ENCODE measurements around the gene FRMD5.

Gene FRMD5

DNA sequence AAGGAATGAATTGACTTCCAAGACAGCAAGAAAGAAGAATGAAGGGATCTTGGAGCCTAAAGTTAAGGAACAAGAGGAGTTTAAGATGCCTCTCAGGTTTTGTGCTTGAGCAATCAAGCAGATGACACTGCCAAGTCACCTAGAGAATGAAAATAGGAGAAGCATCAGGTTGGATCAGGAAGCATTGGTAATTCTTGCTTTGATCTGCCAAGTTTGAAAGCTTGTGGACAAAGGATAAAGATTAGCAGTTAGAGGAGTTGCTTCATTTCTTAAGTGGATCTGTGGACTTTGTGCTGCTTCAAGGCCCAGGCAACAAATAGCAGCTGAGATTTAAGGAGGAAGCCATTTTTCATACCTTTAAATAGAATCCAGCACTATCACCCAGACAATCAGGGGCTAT, 35.6 kb downstream of the FRMD5 start:
- no peak for DNase-seq

DNA sequence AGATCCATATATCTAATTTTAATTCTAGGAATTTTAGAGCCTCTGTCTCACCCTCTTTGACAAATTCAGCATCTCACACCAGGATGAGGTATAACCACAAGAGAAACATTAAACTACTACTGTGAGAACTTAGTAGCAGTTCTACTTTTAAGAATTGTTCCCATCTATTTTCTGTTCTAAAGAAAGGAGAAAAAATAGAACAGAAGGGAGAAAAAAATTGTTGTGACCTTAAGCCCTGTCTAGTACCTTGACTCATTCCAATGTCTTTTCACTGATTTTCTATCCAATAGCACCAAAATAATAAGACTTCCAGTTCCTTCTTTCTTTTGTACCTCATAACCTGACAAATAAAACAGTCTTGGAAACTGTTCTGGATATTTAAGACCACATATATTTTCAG, 37.0 kb downstream of the FRMD5 start:
- DNase-seq: no peak

DNA sequence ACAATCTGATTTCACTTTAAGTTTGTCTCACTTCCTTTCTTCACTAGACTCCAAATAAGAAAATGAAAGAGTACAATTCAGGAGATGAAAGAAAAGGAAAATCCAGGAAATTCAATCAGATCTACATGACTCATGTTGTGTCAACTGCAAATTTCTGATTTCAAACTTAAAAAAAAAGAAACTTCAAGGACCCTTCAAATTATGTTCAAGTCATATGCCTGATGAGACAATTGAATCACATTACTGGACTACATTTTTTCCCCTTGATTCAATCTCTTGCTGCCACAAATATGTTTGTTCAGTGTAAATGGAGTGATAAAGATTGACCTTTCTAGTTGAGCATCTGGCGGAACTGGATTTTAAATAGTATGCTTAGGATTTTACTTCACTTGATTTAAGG, 37.4 kb downstream of the FRMD5 start:
- DNase-seq: peak; percentile 12

DNA sequence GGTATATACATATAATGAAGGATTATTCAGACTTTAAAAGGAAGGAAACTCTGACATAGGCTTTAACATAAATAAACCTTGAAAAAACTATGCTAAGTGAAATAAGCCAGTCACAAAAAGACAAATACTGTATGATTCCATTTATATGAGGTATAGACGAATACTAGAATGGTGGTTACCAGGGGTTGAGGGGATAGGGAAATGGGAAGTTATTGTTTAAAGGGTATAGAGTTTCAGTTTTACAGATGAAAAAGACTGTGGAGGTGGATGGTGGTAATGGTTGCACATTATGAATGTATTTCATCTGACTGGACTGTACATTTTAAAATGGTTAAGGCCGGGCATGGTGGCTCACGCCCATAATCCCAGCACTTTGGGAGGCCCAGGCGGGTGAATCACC, 41.7 kb downstream of the FRMD5 start:
- DNase-seq: no peak

DNA sequence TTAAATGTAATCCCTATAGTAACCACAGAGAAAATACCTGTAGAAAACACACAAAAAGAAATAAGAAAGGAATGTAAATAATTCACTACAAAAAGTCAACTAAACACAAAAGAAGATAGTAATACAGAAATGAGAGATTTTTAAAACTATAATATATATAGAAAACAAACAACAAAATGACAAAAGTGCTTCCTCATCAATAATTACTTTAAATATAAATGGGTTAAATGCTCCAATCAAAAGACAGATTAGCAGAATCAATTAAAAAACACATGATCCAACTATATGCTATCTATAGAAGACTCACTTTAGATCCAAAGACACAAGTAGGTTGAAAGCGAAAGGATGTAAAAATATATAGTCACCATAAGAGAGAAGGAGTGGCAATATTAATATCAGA, 45.8 kb downstream of the FRMD5 start:
- no peak for DNase-seq

DNA sequence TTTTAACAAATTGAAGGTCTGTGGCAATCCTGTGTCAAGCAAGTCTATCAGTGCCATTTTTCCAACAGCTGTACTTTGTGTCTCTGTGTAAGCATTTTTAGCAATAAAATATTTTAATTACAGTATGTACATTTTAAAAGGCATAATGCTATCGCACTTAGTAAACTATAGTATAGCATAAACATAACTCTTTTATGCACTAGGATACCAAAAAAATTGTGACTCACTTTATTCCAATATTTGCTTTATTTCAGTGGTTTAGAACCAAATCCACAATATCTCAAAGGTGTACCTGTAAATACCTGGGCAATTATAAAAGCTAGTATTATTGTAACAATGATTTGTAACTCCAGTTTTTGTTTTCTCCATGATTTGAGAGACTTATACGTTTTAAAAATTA, 46.5 kb downstream of the FRMD5 start:
- no peak for DNase-seq

DNA sequence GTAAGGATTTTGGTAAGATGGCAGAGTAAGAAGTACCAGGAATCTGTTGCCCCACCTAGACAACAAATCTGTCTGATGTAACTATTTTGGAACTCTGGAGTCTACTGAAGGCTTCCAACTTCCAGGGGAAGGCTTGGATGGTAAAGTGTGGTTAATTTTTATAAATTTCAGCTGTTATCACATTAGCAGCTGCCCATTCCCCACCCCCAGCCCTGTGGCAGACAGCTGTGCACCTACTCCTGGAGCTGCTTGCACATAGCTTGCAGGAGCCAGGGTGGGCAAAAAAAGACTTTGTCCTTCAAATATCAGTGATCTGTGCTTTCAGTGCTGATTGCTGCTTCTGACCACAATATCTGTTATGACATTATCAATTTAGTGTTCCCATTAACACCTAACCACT, 47.4 kb downstream of the FRMD5 start:
- no peak for DNase-seq

DNA sequence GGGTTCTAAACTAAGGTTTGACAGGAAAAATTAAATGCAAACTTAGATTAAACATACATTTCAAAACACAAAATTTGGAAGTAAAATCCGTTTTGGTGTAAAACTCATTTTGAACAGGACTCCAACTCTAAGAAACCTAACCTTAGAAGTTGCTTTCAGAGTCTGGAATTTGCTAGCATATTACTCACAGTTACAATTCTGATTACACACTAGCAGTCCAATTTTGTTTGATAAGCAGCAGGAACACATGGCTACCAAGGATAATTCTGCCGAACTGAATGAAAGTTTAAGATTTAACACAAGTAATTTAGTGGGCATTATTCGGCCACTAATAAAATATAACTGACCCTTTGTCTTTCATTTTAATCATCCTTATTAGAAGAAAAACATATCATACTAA, 49.6 kb downstream of the FRMD5 start:
- DNase-seq: no peak

DNA sequence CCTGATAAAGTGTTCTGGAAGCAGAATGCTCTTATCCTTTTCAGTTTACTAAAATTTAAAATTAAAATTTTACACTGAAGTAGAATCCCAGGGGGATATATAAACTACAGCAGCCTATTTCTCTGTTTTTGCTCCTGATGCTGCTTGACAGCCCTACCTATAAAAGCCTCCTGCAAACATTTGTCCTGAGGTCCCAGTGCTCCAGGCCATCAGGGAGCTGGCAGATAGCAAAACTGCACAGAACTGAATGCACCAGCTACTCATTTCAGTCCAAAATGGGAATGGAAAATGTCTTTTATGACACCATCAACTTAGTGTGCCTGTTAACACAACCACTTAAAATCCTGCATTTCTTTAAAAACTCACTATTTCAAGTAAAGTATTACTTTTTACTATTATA, 50.1 kb downstream of the FRMD5 start:
- no peak for DNase-seq

DNA sequence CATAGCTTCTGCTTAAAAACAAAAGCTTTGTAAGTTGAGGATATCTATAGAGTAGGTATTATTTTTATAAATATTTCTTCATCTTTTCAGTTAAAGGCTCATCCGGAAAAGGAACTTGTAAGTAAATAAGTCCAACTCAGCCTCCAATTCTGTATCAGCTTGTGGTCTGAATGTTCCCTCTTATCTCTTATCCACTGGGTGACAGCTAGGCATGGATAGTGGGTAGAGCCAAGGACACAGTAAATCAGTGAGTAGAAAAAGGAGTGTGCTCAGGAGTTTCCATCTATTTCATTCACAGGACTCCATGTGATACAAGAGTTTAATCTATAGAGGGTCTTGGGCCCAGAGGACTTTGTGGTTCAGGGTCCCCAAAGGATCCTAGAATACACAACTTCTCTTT, 50.9 kb downstream of the FRMD5 start:
- no peak for DNase-seq

DNA sequence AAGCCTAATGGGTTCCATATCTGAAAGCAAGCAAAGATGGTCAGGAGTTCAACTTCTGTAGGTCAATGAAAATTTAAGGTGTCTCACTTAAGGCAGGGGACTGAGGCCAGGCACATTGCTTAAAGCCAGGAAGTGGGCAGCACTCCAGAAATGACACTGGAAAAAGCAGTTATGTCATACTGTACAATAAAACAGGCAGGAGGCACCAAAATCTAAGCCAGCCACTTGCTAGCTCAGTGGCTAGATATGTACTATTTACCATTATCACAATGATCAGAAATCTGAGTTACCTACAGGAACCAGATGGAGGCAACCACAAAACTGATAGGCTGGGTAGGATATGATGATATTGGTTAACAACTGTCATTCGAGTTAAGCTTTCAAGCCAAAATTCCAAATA, 57.3 kb downstream of the FRMD5 start:
- no peak for DNase-seq

DNA sequence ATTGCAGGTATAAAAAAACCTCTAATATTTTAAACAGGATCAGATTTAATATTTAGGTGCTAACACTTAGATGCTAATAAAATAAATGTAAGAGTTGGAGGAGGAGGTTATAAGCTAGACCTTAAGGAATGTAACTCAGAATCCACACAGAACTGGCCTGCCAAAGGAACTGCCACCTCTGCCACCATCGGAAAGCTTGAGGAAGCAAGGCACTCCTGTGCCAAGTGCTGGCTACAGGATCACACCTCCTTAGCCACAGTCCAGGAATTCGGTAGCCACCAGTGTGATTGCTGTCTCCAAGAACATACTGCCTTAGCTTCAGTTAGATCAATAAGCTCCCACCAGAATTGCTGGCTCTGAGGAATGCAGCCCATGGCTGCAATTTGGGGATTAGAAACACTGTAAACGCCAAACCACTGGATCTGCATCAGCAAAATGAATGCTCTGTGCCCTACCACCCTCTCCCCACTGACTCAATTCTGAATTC, 58.0 kb downstream of the FRMD5 start:
- no peak for DNase-seq

DNA sequence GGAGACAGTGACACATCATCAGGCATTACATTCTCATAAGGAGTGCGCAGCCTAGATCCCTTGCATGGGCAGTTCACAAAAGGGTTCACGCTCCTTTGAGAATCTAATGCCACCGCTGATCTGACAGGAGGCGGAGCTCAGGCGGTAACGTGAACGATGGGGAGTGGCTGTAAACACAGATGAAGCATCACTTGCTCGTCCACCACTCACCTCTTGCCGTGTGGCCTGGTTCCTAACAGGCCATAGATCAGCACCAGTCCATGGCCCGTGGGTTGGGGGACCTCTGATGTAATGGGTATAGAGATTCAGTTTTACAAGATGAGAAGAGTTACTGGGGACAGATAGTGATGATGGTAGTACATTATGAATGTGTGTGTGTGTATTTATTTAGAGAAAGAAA, 63.0 kb downstream of the FRMD5 start:
- no peak for DNase-seq

DNA sequence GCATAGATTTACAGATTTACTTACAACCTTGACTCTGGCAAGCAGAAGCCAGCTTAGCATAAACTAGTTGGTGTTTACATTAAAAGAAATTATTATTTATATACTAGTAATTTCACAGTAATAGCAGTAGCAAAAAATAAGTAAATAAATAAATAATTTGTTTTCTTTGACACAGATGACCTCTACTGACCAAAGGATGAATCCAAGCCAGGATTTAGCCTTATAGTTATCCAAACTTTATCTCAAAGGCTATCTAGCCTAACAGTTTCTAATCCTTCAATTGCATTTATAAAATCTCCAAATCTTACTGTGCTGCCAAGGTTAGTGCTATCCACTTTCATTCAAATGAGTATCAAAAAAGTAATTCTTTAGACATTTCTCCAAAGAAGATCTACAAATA, 64.3 kb downstream of the FRMD5 start:
- DNase-seq: no peak

DNA sequence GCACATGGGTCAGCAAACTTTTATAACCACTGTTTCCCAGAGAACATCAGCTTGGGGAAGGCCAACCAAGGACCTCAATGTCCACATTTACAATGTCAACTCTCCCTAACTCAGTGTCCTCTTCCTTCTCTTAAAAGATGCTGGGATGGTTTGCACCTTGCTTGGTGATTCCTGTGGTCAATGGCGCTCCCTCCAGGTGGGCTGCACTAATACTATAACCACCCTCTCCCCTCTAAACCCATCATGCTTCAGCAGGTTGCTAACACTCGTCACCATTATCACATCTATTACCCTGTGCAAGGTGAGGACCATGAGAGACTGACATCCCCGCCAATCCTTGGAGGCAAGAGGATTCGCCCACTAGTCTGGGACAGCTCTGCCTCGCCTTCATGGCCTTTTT, 65.2 kb downstream of the FRMD5 start:
- DNase-seq: no peak

DNA sequence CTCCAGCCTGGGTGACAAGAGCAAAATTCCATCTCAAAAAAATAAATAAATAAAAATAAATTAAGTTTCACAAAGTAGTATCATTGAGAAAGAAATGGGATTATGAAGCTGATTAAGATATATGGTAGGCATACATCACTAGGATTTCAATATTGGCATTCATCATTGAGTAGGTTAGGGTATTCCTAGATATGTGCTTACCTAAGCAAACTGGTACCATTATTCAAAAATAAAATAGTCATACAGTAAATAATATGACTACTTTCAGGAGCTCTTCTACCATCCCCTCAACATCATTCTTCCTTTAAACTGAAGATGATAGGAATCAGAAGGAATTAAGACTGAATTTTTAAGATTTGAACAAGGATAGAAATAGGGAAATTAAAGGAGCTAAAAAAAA, 66.6 kb downstream of the FRMD5 start:
- no peak for DNase-seq

DNA sequence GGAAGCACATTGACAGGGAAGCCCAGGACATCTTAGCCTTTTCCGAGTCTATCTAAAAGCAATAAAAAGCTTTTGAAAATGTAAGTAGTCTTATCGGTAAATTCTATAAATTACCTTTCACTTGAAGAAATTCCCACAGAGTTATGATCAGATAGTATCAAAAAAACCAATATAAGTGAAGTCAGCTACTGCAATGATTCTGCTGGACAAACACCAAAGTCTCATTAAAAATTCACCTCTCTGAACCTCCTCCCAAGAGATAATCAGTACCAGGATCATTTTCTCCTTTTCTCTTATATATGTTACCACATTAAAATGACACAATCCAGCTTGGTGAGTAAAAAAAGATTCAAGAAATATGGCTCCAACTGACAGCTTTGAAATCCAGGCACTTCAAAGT, 69.2 kb downstream of the FRMD5 start:
- no peak for DNase-seq

DNA sequence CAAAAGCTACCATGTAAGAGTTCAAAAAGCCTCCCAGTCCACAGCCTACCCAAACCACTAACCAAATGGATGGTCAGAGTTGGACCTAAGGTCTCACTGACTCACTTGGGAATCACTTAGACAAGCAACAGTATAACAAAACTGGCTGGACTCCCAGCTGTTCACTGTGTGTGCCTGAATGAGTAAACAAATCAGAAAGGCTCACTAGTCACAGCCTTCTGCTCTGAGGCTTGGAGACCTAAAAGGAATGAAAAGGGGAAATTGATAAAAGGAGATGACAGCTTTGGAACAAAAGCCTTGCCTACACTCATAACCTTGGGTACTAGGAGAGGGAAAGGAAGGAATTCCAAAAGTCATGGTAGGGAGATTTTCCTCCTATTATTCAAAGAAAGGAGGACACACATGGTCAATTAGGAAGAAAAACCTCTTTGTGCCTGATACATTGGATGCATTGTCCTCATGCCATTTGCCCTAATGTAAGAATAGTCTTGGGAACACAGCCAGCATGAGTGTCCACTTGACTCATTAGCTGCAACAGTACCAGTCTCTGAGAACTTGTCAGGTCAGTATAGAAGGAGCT, 92.3 kb downstream of the FRMD5 start:
- DNase-seq: peak; percentile 13

DNA sequence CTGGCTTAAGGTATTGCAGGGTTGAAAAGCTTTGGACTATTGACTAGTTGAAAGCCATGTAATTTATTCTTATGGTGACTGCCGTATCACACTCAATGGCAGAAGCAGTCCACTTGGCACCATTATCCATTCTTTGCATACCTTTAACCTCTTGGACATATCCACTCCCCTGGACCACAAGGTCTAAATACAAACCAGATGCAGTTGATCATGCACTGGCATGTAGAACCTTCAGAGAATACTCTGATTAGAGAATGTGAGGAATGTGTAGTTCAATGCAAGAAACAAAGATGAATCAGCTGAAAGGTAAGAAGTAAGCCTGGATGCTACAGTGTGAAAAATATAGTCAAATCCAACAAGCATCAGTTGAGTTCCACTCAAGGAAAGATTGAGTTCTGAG, 93.1 kb downstream of the FRMD5 start:
- DNase-seq: no peak

DNA sequence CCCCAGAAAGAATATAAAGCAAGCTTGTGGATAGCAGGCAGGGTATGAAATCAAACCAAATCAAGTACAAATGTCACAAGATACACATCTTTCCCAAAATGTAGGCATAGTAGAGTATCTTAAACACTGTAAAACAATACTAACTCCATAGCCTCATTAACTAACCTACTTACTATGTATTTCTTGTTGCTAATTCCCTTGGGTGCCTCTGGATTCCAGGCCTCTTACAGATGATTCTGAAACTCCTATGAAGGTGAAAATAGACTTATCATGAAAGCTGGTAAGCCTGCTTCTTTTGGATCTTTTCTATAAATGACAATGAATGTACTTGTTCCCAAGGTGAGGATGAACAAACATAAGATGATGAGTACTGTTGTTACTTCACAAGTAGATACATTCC, 93.8 kb downstream of the FRMD5 start:
- DNase-seq: no peak

DNA sequence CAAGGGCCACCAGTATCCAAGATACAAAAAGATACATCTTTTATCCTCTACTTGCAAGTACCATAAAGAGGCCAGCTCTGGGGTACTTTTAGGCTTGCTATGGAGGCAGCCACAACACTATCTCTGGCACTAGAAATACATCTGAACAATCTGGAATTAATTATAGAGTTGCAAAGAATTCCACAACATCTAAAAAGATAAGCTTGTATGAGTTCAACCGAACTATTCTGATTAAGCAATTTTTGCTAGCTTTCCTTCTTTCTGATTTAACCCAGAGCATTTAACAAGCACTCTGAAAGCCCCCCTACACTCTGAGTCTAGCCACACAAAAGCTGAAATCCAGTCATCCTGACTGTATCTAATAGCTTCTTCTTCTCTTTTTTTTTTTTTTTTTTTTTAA, 95.4 kb downstream of the FRMD5 start:
- DNase-seq: no peak

DNA sequence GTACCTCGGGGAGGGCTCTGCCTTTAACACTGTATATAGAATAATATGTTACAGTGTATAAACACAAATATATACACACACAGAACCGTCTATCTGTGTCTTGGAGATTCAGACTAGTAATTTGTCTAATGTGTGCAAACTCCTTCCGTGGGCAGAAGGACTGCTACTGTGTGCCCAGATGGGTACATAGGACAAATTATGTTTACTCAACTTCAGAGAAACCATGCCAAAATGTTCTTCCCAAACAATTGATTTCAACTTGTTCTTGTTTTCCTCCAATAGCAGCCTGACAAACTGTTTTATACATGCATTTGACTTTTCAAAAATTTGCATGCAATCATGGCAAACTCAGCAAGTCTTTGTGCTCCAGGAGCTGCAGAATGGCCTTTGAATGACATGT, 97.5 kb downstream of the FRMD5 start:
- DNase-seq: no peak

DNA sequence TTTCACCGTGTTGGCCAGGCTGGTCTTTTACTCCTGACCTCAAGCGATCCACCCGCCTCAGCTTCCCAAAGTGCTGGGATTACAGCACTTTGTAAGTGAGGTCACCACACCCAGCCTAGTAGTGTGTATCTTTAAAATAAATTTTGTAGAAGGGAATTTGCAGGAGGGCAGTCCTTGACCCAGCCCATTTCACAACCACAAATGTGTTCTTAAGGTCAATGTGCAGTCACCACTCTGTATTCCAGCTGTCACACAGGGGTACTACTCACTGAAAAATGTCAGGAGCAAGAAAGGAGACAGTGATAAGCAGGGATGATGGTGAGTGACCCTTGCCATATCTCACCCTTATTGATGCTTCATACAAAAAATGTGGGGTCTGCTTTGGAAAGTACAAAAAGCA, 98.5 kb downstream of the FRMD5 start:
- no peak for DNase-seq

DNA sequence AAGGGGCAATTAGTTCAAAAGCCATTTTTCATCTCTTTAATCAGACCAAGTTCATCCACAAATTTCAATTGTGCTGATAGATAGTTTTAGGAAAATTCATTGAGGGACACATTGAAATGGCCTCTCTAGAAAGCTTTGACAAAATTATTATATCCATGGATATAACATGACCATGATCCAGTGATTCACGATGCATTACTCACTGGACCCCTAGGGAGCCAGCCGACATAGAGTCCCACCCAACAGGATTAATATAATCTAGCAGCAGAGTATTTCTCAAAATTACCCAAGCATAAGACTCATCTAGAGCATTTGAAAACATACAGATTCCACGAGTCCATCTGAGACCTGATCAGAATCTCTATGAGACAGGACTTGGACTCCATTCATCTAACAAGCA, 100.3 kb downstream of the FRMD5 start:
- no peak for DNase-seq

DNA sequence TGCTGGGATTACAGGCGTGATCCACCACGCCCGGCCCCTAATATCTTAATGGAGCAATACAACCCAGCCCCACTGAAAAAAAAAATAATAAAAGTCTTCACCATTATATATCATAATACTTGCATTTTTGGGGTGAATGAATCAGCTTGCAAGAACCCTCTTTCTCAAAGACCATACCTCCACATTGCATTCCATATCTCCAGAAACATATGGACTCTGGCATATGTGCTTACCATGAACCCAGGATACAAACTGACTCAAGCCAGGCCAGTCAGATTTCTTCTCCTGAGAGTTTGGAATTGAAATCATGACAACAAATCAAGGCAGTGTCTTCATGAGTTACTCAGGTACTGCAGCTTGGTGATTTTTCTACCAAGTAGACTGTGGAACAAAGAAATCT, 101.2 kb downstream of the FRMD5 start:
- DNase-seq: no peak

DNA sequence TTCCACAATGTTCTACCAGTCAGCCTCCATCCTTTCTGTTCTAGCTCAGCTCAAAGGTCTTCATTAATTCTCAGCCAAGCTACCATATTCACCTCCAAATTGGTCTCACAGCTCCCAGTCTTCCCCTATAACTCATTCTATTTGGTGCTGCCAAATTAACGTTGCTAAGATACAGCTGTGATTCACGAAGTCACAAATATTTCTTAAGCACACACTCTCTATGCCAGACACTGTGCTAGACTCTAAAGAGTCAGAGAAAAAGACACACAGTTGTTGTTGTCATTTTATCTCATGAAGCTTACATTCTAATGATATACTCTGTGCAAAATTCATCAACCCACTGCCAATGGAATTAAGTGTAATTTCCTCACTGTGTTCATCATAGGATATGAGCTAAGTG, 102.8 kb downstream of the FRMD5 start:
- DNase-seq: no peak
